Measurements from ENCODE around the gene DCK. TPM values are rescaled to one million over a fixed set of nuclear protein-coding genes. Genes with fewer than 3 reads are reported as not detected.
"Not testable (repeated sequence)": the region's sequence is repeated elsewhere in the genome, so short reads cannot be mapped to it uniquely, and the experiment has no call there.

DCK gene
- total RNA-seq, 1 donor from 2014 or later, result 7.5 TPM

- no peaks in the 10 kb centered on the region for H3K27me3 ChIP-seq (ENCODE audit: low read depth)
- no peak for TF ChIP-seq CTCF (IDR thresholded peaks at IDR 0.05; ENCODE audit: borderline replicate concordance)
- peaks cover 16% of the 10 kb centered on the region for H3K36me3 ChIP-seq
- H3K4me1 ChIP-seq, result peaks cover 42% of the 10 kb centered on the region
- intact Hi-C loops (cut with micrococcal nuclease), result no loop called here
- no peak overlapping the region for H3K4me3 ChIP-seq
- peak overlapping the region; percentile 17 for H3K27ac ChIP-seq (replicated peaks)
- no peaks in the 10 kb centered on the region for H3K9me3 ChIP-seq (replicated peaks)
- DNase-seq, result no peak
These were observed 4.1 kb downstream of the DCK start for GRCh38 chr4:70997546-70997945.

GRCh38 chr4:70999639-71000038 lies 6.2 kb downstream of the DCK start:
- DNase-seq; H3K27me3 ChIP-seq (ENCODE audit: low read depth); H3K4me3 ChIP-seq; H3K27ac ChIP-seq (replicated peaks); H3K9me3 ChIP-seq (replicated peaks): not testable (repeated sequence)
- intact Hi-C loops (cut with micrococcal nuclease), result loop anchor here (10.0 kb wide), 1 partner anchor 345 kb away; no protein-coding TSS in a partner anchor
- Histone ChIP-seq H3K36me3 (peaks cover 16% of the 10 kb centered on the region), H3K4me1 (peaks cover 23% of the 10 kb centered on the region)

- H3K36me3 ChIP-seq, result peaks cover 16% of the 10 kb centered on the region
- not testable (repeated sequence) for H3K4me1 ChIP-seq; H3K27me3 ChIP-seq (ENCODE audit: low read depth); H3K27ac ChIP-seq (replicated peaks); DNase-seq; H3K4me3 ChIP-seq; H3K9me3 ChIP-seq (replicated peaks)
- intact Hi-C loops (cut with micrococcal nuclease), result loop anchor here (10.0 kb wide), 1 partner anchor 347 kb away; no protein-coding TSS in a partner anchor
These were observed 7.9 kb downstream of the DCK start for GRCh38 chr4:71001363-71001762.

- no peak overlapping the region for H3K4me3 ChIP-seq
- H3K9me3 ChIP-seq (replicated peaks), result no peaks in the 10 kb centered on the region
- intact Hi-C loops (cut with micrococcal nuclease), result loop anchor here (10.0 kb wide), 1 partner anchor 350 kb away; no protein-coding TSS in a partner anchor
- DNase-seq, result no peak
- H3K27me3 ChIP-seq (ENCODE audit: low read depth), result no peaks in the 10 kb centered on the region
- no peak for TF ChIP-seq CTCF (IDR thresholded peaks at IDR 0.05; ENCODE audit: borderline replicate concordance)
- no peak overlapping the region for H3K27ac ChIP-seq (replicated peaks)
- H3K36me3 ChIP-seq, result peaks cover 6% of the 10 kb centered on the region
- H3K4me1 ChIP-seq, result no peaks in the 10 kb centered on the region
These were observed 10.9 kb downstream of the DCK start for GRCh38 chr4:71004281-71004851.

- not testable (repeated sequence) for H3K27ac ChIP-seq (replicated peaks); H3K4me1 ChIP-seq; H3K9me3 ChIP-seq (replicated peaks); H3K36me3 ChIP-seq; H3K4me3 ChIP-seq; H3K27me3 ChIP-seq (ENCODE audit: low read depth); DNase-seq
- intact Hi-C loops (cut with micrococcal nuclease), result loop anchor here (10.0 kb wide), 1 partner anchor 350 kb away; no protein-coding TSS in a partner anchor
These were observed 11.6 kb downstream of the DCK start for GRCh38 chr4:71005025-71005424.

- Histone ChIP-seq H3K4me1 (peaks cover 8% of the 10 kb centered on the region), H3K36me3 (no peaks in the 10 kb centered on the region), H3K4me3 (no peak overlapping the region), H3K27me3 (ENCODE audit: low read depth) (no peaks in the 10 kb centered on the region), H3K9me3 (replicated peaks) (no peaks in the 10 kb centered on the region), H3K27ac (replicated peaks) (no peak overlapping the region)
- no peak for TF ChIP-seq CTCF (IDR thresholded peaks at IDR 0.05; ENCODE audit: borderline replicate concordance)
- DNase-seq, result no peak
- intact Hi-C loops (cut with micrococcal nuclease), result loop anchor here (10.0 kb wide), 1 partner anchor 352 kb away; no protein-coding TSS in a partner anchor
These were observed 12.9 kb downstream of the DCK start for GRCh38 chr4:71006203-71006907.

- Histone ChIP-seq H3K27me3 (ENCODE audit: low read depth) (no peaks in the 10 kb centered on the region), H3K4me3 (no peak overlapping the region), H3K36me3 (no peaks in the 10 kb centered on the region), H3K4me1 (peaks cover 12% of the 10 kb centered on the region), H3K27ac (replicated peaks) (no peak overlapping the region), H3K9me3 (replicated peaks) (no peaks in the 10 kb centered on the region)
- DNase-seq, result no peak
- intact Hi-C loops (cut with micrococcal nuclease), result loop anchor here (10.0 kb wide), 1 partner anchor 353 kb away; no protein-coding TSS in a partner anchor
- TF ChIP-seq CTCF (IDR thresholded peaks at IDR 0.05; ENCODE audit: borderline replicate concordance), result no peak
These were observed 14.7 kb downstream of the DCK start for GRCh38 chr4:71008196-71008595.

Data from left ventricle myocardium inferior (tissue), 1 donor.